ENCODE data around the gene KCNH2. TPM values are rescaled to one million over a fixed set of nuclear protein-coding genes. Genes with fewer than 3 reads are reported as not detected.

The KCNH2 gene
- total and polyA plus RNA-seq, 4 donors = 0.43 to 2.0 (median 1.3) TPM

GRCh38 chr7:151013733-151014497 is 35.8 kb upstream of the KCNH2 start:
- Histone ChIP-seq H3K36me3 (ENCODE audit: control insufficient read depth in 4 of 4, insufficient read depth in 4 of 4, low read length in 4 of 4) (peaks cover 0 to 4% (median 0%) of the 10 kb centered on the region in 4 donors), H3K27me3 (ENCODE audit: control insufficient read depth in 3 of 3, insufficient read depth in 3 of 3, low read length in 2 of 3) (peaks cover 0 to 16% (median 5%) of the 10 kb centered on the region in 3 donors), H3K27ac (ENCODE audit: low read depth in 1 of 2, low read length in 1 of 2) (no peak overlapping the region), H3K9ac (ENCODE audit: insufficient read depth in 1 of 2, low read length in 2 of 2) (no peak overlapping the region), H3K9me3 (ENCODE audit: control insufficient read depth in 4 of 4, insufficient read depth in 3 of 4, low read length in 3 of 4) (no peaks in the 10 kb centered on the region), H3K4me1 (ENCODE audit: control insufficient read depth in 5 of 5, insufficient read depth in 5 of 5, low read length in 5 of 5) (peaks cover 0 to 38% (median 24%) of the 10 kb centered on the region in 5 donors), H3K4me3 (no peak overlapping the region)
- ATAC-seq (ENCODE audit: insufficient read depth, low FRiP score) (no peak), DNase-seq (peak; percentile 77 to 91 (median 85))
- 25 to 46% methylated on average over 55 of the region's 55 CpGs for WGBS, 2 donors
- peak; percentile 1 for TF ChIP-seq CTCF (IDR thresholded peaks at IDR 0.05; ENCODE audit: control extremely low read depth, extremely low read depth)

- H3K27me3 ChIP-seq (ENCODE audit: control insufficient read depth in 3 of 3, insufficient read depth in 3 of 3, low read length in 2 of 3) = peaks cover 0 to 16% (median 5%) of the 10 kb centered on the region in 3 donors
- DNase-seq = no peak
- TF ChIP-seq CTCF (IDR thresholded peaks at IDR 0.05; ENCODE audit: control extremely low read depth, extremely low read depth) = no peak
- no peak overlapping the region for H3K4me3 ChIP-seq
- WGBS, 2 donors = 29 to 41% methylated on average over 19 to 26 of the region's 26 CpGs
- H3K4me1 ChIP-seq (ENCODE audit: control insufficient read depth in 5 of 5, insufficient read depth in 5 of 5, low read length in 5 of 5) = peaks cover 0 to 38% (median 24%) of the 10 kb centered on the region in 5 donors
- H3K9me3 ChIP-seq (ENCODE audit: control insufficient read depth in 4 of 4, insufficient read depth in 3 of 4, low read length in 3 of 4) = no peaks in the 10 kb centered on the region
- no peak for ATAC-seq (ENCODE audit: insufficient read depth, low FRiP score)
- peaks cover 0 to 4% (median 0%) of the 10 kb centered on the region in 4 donors for H3K36me3 ChIP-seq (ENCODE audit: control insufficient read depth in 4 of 4, insufficient read depth in 4 of 4, low read length in 4 of 4)
- H3K27ac ChIP-seq (ENCODE audit: low read depth in 1 of 2, low read length in 1 of 2) = no peak overlapping the region
- no peak overlapping the region for H3K9ac ChIP-seq (ENCODE audit: insufficient read depth in 1 of 2, low read length in 2 of 2)
These were observed 35.2 kb upstream of the KCNH2 start for GRCh38 chr7:151013356-151013732.

- 31 to 41% methylated on average over 23 of the region's 23 CpGs for WGBS, 2 donors
- no peak overlapping the region for H3K9ac ChIP-seq (ENCODE audit: insufficient read depth in 1 of 2, low read length in 2 of 2)
- no peak overlapping the region for H3K4me3 ChIP-seq
- peaks cover 0 to 15% (median 5%) of the 10 kb centered on the region in 3 donors for H3K27me3 ChIP-seq (ENCODE audit: control insufficient read depth in 3 of 3, insufficient read depth in 3 of 3, low read length in 2 of 3)
- peaks cover 0 to 4% (median 0%) of the 10 kb centered on the region in 4 donors for H3K36me3 ChIP-seq (ENCODE audit: control insufficient read depth in 4 of 4, insufficient read depth in 4 of 4, low read length in 4 of 4)
- no peak for TF ChIP-seq CTCF (IDR thresholded peaks at IDR 0.05; ENCODE audit: control extremely low read depth, extremely low read depth)
- H3K27ac ChIP-seq (ENCODE audit: low read depth in 1 of 2, low read length in 1 of 2) = no peak overlapping the region
- peak; percentile 68 to 80 (median 80) for DNase-seq
- ATAC-seq (ENCODE audit: insufficient read depth, low FRiP score) = no peak
- H3K9me3 ChIP-seq (ENCODE audit: control insufficient read depth in 4 of 4, insufficient read depth in 3 of 4, low read length in 3 of 4) = no peaks in the 10 kb centered on the region
- H3K4me1 ChIP-seq (ENCODE audit: control insufficient read depth in 5 of 5, insufficient read depth in 5 of 5, low read length in 5 of 5) = peaks cover 0 to 38% (median 20%) of the 10 kb centered on the region in 5 donors
These were observed 34.8 kb upstream of the KCNH2 start for GRCh38 chr7:151012911-151013347.

Data from lung (tissue), 12 donors.